Globus pallidus (tissue), 1 donor: ENCODE results near the gene RAD51AP2.
"Not testable (repeated sequence)": the region's sequence is repeated elsewhere in the genome, so short reads cannot be mapped to it uniquely, and the experiment has no call there.

Source experiments
- DNase-seq: peaks from one replicate; pipeline ENCODE4 v3.0.0-alpha.2; 2015; ENCODE audit warnings: low spot score

Gene RAD51AP2

DNA sequence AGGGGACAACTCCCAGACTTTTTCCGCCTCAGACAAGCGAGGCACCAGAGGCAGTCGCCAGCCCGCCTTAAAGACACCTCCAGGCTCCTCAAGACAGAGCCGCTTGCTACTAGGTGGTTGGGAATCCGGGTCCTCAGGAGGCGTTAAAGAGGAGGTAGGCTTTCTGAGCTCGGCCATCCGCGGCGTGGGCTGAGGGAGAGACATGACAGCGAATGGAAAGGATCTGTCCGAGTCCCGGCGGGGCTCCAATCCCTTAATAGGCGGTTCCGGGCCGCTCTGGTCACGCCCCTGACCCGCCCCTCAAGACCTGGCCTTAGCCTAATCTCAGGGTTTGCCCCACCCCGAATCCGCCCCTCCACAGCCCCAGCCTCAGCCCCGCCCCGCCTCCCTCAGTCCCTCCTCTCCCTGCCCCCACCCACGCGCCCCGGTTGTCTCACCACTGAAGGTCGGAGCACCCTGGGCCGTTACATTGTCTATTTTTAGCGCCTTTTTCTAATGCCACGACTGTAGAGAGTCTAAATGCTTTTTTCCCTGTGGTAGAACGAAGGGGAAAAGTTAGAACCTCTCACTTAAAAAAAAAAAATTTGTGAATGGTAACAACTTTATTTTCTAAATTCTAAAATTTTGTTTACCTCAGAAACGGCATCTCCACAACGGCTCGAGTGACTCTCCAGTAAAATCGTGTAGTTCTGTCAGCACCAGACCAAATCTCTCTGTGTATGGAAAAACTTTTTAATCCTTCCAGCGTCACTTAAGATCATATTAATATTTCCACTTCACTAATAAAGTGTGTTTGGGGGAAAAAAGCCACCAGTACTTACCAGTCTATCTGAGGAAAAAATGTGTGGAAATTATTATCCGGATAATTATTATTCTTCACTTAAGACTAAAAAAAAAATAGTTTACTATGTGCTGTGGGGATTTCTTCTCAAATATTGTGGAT is at the start of gene RAD51AP2:
TSS of gene RAD51AP2 (minus strand) at position 229 of the 943 bp plus-strand sequence. CDS start at position 204, 25 bp downstream.
- DNase-seq: peak; percentile 16

GRCh38 chr2:17565726-17566125 is 47.5 kb upstream of the RAD51AP2 start:
- DNase-seq: not testable (repeated sequence)

DNA sequence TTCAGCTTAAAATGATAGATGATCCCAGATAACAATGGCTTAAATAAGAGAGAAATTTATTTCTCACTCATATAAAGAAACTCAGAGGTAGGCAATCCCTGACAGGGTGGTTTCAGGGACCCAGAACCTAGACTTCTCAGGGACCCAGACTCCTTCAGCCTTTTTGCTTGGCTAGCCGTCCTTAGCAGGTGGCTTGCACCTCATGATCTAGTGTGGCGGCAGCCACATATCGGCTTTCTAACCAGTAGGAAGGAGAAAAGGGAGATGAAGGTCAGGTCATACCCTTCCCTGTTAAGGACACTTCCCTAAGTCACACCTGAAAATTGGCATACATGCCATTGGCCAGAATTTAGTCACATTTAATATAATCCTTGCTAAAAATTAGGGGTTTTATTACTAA is 40.6 kb upstream of the RAD51AP2 start:
- no peak for DNase-seq

DNA sequence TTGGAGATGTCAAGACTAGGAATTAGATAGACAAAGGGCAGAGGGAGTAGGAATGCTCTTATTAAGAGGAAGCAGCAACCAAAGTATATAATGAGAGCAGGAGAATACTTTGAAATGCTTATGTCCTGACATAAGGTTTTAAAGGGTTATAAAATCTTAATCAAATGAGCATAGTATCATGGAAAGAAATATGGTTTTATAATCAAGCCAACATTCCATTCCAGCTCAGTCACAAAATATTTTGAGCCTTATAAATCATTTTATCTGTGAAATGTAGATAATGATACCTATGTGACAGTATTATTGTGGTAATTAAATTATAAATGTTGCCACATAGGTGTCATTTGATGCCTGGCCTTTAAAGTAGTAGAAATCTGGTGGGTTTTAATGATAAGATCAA is 39.8 kb upstream of the RAD51AP2 start:
- no peak for DNase-seq

- no peak for DNase-seq
Observed at GRCh38 chr2:17557596-17557995, 39.4 kb upstream of the RAD51AP2 start.

DNA sequence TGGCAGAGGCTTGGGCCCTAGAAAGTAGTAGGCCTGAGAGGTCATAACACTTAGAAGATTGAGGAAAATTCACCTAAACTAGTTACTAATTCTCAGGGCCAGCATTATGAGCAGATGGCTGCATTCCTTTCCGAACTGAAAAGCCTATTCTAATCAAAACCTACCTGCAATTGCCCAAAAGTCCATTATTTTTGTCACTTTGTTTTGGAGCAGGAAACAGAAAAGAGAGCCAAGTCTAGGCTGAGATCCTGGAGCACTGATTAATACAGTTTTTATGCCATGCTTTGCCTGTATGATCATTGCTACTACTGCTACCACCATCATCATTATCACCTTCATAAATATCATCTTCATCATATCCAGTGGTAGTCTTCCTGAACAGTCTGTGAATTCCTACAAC is 36.9 kb upstream of the RAD51AP2 start:
- no peak for DNase-seq

DNA sequence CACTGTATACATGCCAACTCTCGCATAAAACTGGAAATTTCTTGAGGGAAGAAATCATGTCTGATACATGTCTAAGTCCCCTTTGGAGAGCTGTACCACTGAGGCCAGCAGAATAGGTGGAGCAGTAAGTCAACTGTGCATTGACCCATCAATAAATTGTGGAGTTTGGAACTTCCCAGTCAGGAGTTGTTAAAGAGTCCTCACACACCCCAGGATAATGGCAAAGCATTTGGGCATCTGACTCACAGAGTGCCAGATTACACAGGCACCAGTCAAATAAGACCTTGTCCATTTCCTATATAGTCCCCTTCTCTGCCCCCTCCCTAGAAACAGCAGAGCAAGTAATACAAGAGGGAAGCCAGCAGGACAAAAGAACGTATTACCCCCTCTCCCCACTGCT is 32.7 kb upstream of the RAD51AP2 start:
- no peak for DNase-seq

DNA sequence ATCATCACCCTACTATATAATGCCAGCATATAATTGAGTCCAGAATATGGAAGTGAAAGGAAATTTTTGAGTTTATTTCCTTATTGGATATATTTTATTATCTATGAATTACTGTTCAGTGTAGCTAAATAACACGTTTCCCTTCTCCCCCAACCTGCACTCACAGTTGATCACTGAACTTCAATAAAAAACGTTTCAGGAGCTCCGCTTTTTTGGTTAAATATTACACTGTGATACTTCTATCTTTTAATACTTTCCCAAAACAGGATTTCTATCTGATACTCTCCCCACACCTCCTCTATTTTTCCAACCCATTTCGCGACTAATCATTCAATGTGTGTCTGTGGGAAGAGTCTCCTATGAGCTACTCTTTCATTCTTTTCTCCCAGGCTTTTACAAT is 29.5 kb upstream of the RAD51AP2 start:
- DNase-seq: no peak

GRCh38 chr2:17547237-17547636 is 29.0 kb upstream of the RAD51AP2 start:
- no peak for DNase-seq

DNA sequence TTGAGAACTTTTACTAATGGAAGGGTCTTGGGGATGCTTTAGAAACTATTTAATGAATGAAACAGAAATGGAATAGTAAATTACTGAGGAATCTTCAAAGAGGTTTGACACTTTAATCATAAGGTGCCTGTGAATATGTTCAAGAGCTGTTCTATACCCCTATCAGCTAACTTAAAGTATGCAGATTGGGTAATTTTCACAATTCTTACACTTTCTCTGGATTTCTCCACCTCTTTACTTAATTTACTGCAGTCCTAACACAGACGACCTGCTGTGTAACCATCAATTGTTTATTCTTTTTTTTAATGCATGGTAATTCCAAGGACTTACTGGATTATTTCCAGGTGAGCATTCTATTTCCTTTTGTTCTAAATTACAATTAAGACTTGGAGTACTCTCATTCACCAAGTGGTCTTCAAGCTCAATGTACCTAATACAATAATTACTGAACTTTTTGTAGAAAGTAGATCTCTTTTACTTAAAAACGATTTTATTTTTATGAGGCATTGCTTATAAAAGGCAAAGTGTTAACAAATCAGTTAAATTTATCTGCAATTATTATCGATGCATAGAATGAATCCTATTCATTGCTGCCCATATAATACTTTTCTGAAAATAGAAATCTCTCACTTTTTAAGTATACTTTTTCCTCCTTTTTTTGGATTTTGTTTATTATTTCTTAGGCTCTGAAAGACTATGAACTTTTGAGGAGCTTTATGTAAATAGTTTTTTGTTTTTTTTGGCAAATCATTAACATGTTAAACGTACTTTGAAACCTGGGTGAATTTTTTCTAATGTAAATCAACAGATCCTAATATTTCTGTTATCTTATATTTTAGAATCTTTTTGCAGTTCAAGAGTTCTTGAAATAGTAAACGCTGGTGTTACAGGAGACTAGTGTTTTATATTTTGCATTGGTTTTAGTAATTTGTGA is 27.7 kb upstream of the RAD51AP2 start:
- DNase-seq: no peak

- DNase-seq: no peak
Observed at GRCh38 chr2:17544256-17544655, 26.0 kb upstream of the RAD51AP2 start.

DNA sequence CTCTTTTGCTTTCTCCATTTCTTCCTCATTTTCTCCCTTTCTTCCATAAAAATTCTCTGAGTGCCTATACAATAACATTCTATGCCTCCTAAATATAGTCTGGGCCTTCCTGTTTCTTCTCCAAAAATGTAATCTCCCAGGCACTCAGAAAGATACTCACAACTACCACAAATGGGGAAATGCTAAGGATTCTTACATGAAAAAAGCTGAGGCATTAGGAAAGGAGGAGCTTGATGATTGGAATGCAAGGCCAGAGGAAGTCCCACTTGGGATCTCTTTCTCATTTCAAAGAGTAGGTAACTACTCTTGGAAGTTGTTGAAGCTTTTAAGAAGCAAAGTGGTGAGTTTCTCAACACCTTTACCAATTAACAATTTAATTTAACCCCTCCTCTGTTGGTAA is 25.6 kb upstream of the RAD51AP2 start:
- no peak for DNase-seq

DNA sequence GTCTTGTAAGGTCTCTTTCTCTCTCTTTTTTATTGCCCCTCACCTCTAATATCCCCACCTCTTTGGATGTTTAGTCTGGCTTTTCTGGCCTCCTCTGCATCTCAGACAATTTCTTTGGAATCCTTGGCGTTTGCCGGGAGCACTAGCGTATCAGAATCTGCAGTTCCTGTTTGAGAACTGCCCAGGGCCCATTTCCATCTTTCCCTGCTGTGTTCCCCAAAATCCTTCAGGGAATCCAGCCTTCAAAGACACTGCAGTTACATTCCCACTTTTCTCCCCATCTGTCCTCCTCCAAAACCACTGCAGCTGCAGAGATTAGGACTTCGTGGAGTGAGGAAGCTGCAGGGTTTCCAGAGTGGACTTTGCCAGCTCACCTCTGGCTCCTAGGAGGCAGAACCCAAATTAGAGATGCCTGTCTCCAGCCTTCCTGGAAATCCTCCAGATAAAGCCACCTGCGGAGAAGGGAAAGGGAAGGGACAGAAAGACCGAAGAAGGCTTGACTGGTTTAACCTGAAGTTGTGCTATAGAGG is 25.0 kb upstream of the RAD51AP2 start:
- DNase-seq: no peak

DNA sequence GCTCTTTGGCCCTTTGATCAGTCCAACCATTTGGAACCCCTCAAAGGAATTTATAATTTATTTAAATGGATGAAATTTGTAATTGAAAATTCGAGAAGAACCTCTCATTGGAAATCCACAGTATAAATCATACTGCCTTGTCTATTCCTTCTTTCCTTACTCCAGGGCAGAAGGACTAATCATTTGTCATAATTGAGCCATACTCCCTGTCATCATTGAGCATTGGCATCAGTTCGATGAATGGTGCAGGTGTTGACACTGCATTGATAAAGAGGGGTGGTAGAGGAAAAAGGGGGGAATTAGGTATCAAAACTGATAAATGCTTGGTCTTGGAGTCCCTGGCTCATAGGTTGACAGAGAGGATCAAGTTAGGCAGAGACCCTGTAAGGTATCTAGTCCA is 24.2 kb upstream of the RAD51AP2 start:
- no peak for DNase-seq

DNA sequence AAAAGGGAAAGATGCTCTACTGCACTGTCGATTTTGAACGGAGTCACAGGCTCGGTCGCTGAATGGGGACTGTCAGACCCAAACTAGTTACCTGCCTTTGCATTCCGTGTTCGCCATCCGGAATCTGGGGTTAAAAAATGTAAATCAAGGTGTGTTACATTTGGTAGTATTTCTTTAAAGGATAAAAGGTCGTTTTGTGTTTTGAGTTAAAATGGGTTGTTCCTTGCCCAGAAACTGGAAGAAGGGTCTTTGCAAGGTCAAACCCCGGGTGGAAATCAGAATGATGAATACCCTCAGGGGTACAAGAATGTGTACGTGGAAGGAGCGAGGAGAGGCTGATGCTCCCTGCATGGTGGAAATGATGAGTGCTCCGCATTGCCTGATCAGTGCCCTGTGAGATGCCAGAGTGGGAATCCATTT is 23.3 kb upstream of the RAD51AP2 start:
- DNase-seq: no peak

GRCh38 chr2:17540813-17541530 is 22.7 kb upstream of the RAD51AP2 start:
- no peak for DNase-seq

- peak; percentile 31 for DNase-seq
Observed at GRCh38 chr2:17540093-17540812, 22.0 kb upstream of the RAD51AP2 start, which contains the start of gene VSNL1. TSS of gene VSNL1 (plus strand) at chr2:17540696. CDS start at chr2:17592075, 51,379 bp downstream.

DNA sequence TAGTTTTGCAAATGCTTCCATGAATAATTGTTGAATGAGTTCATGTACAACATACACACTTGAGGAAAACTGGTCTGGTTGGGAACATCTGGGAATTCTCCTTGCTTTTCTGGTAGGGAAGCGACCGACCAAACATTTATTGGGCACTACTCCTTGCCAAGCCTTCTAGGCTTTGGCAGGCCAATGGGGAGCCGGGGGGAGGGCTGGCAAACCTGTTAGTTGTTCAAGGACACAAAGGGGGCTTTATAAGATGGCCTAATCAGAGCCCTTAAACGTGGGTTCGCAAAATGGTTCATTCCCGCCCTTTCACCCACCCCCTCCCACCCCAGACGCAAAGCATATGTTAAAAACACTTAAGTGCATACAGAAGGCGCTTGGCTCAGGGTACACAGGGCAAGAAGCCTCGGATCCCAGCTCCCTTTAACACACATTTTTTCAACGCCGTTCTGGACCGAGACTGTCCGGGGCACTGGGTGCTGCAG is 21.4 kb upstream of the RAD51AP2 start:
- DNase-seq: no peak

DNA sequence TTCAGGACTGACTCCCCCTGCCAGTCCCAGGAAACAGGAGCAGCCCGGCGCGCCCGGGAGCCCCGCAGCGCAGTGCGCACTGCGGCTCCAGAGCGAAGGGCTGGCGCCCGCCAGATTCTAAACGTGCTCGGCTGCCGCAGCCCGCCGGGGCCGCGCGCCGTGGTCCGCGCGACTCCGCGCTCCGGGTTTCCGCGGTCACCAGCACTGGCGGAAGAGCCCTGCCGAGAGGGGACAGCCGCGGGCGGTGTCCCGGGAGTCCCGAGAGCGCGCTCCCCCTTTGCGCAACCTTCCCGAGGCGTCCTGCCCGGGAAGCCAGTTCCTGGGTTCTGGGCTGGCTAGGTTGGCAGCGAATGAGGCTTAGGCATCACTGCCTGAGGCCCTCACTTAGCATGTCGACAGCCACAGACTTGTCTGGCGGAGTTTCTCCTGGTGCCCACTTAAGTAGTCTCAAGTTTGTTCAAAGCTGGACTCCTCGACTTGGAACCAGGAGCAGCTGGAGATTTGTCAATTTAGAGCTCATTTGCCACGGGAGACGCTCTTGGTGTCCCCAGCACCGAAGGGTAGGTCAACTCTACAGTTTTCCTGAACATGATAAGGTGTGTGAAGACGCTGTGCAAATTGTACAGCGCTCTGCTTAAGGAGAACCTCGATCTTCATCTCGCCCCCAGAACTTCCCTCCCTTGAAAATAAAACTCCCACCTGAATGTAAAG is 20.8 kb upstream of the RAD51AP2 start:
- DNase-seq: no peak
